Neuron (in vitro differentiated cells): ENCODE data around the gene LRRD1.
"Not testable (repeated sequence)": the region's sequence is repeated elsewhere in the genome, so short reads cannot be mapped to it uniquely, and the experiment has no call there.

Source experiments
- H2AFZ ChIP-seq: one replicate; pipeline ENCODE4 v1.6.1; 2013; ENCODE audit warnings: low read depth, mild to moderate bottlenecking, inconsistent platforms, low read length, moderate library complexity
- H3K27me3 ChIP-seq: one replicate; pipeline ENCODE4 v1.6.1; 2013; ENCODE audit warnings: low read length; ENCODE audit not compliant: insufficient read depth
- H3K36me3 ChIP-seq: one replicate; pipeline ENCODE4 v1.6.1; 2013; ENCODE audit warnings: low read length; ENCODE audit not compliant: insufficient read depth
- H3K4me1 ChIP-seq: one replicate; pipeline ENCODE4 v1.6.1; 2013; ENCODE audit warnings: low read length; ENCODE audit not compliant: insufficient read depth
- H3K4me3 ChIP-seq: 2 replicates; pipeline ENCODE4 v1.5.1; 2013; ENCODE audit warnings: mild to moderate bottlenecking, low read length, moderate library complexity
- H3K9me3 ChIP-seq: one replicate; pipeline ENCODE4 v1.6.1; 2013; ENCODE audit warnings: low read length

LRRD1 gene

GRCh38 chr7:92133737-92134270, 45.1 kb downstream of the LRRD1 start:
- Histone ChIP-seq H3K9me3 (no peaks in the 10 kb centered on the region), H3K4me3 (peak overlapping the region; percentile 70), H3K4me1 (no peaks in the 10 kb centered on the region), H3K27me3 (no peaks in the 10 kb centered on the region), H3K36me3 (peaks cover 18% of the 10 kb centered on the region), H2AFZ (peak overlapping the region; percentile 68)

- H3K36me3 ChIP-seq, result peaks cover 23% of the 10 kb centered on the region
Observed at GRCh38 chr7:92133133-92133736, 45.7 kb downstream of the LRRD1 start.

GRCh38 chr7:92131764-92132330, 47.1 kb downstream of the LRRD1 start:
- H3K9me3 ChIP-seq, result no peaks in the 10 kb centered on the region
- no peaks in the 10 kb centered on the region for H3K4me1 ChIP-seq
- H3K4me3 ChIP-seq, result peak overlapping the region; percentile 8
- H2AFZ ChIP-seq, result no peak overlapping the region
- peaks cover 37% of the 10 kb centered on the region for H3K36me3 ChIP-seq
- no peaks in the 10 kb centered on the region for H3K27me3 ChIP-seq

More at GRCh38 chr7:92133133-92133736, 45.7 kb downstream of the LRRD1 start:
- H3K4me3 ChIP-seq, result peak overlapping the region; percentile 70
- peak overlapping the region; percentile 68 for H2AFZ ChIP-seq
- no peaks in the 10 kb centered on the region for H3K4me1 ChIP-seq
- no peaks in the 10 kb centered on the region for H3K9me3 ChIP-seq
- H3K27me3 ChIP-seq, result no peaks in the 10 kb centered on the region

- Histone ChIP-seq H3K4me1 (no peaks in the 10 kb centered on the region), H3K27me3 (no peaks in the 10 kb centered on the region), H3K36me3 (peaks cover 44% of the 10 kb centered on the region), H3K9me3 (no peaks in the 10 kb centered on the region), H2AFZ (no peak overlapping the region), H3K4me3 (no peak overlapping the region)
Observed at GRCh38 chr7:92131093-92131492, 47.8 kb downstream of the LRRD1 start.

GRCh38 chr7:92121681-92122080, 57.3 kb downstream of the LRRD1 start:
- H3K36me3 ChIP-seq, result peaks cover 54% of the 10 kb centered on the region
- peaks cover 2% of the 10 kb centered on the region for H3K9me3 ChIP-seq
- H3K4me3 ChIP-seq, result no peak overlapping the region
- H2AFZ ChIP-seq, result no peak overlapping the region
- no peaks in the 10 kb centered on the region for H3K27me3 ChIP-seq
- H3K4me1 ChIP-seq, result no peaks in the 10 kb centered on the region

- Histone ChIP-seq H3K36me3 (peaks cover 58% of the 10 kb centered on the region), H3K9me3 (peaks cover 2% of the 10 kb centered on the region), H3K4me1 (no peaks in the 10 kb centered on the region), H2AFZ (no peak overlapping the region), H3K27me3 (no peaks in the 10 kb centered on the region), H3K4me3 (no peak overlapping the region)
Observed at GRCh38 chr7:92119213-92119759, 59.7 kb downstream of the LRRD1 start.

- no peaks in the 10 kb centered on the region for H3K27me3 ChIP-seq
- H3K4me1 ChIP-seq, result no peaks in the 10 kb centered on the region
- no peak overlapping the region for H2AFZ ChIP-seq
- peaks cover 44% of the 10 kb centered on the region for H3K36me3 ChIP-seq
- H3K4me3 ChIP-seq, result no peak overlapping the region
- H3K9me3 ChIP-seq, result peaks cover 2% of the 10 kb centered on the region
Observed at GRCh38 chr7:92116949-92117348, 62.0 kb downstream of the LRRD1 start.

- no peak overlapping the region for H2AFZ ChIP-seq
- no peaks in the 10 kb centered on the region for H3K4me1 ChIP-seq
- no peak overlapping the region for H3K4me3 ChIP-seq
- H3K27me3 ChIP-seq, result no peaks in the 10 kb centered on the region
- H3K36me3 ChIP-seq, result peaks cover 48% of the 10 kb centered on the region
- no peaks in the 10 kb centered on the region for H3K9me3 ChIP-seq
Observed at GRCh38 chr7:92115821-92116220, 63.1 kb downstream of the LRRD1 start.

GRCh38 chr7:92110857-92111256, 68.1 kb downstream of the LRRD1 start:
- Histone ChIP-seq H3K4me1 (no peaks in the 10 kb centered on the region), H2AFZ (no peak overlapping the region), H3K27me3 (no peaks in the 10 kb centered on the region), H3K36me3 (peaks cover 71% of the 10 kb centered on the region), H3K4me3 (no peak overlapping the region), H3K9me3 (no peaks in the 10 kb centered on the region)

- no peak overlapping the region for H3K4me3 ChIP-seq
- no peaks in the 10 kb centered on the region for H3K4me1 ChIP-seq
- no peaks in the 10 kb centered on the region for H3K27me3 ChIP-seq
- no peak overlapping the region for H2AFZ ChIP-seq
- H3K36me3 ChIP-seq, result peaks cover 62% of the 10 kb centered on the region
- no peaks in the 10 kb centered on the region for H3K9me3 ChIP-seq
Observed at GRCh38 chr7:92108821-92109220, 70.1 kb downstream of the LRRD1 start.

- not testable (repeated sequence) for H3K9me3 ChIP-seq, H3K4me1 ChIP-seq, H2AFZ ChIP-seq, H3K4me3 ChIP-seq, H3K27me3 ChIP-seq
- H3K36me3 ChIP-seq, result peaks cover 69% of the 10 kb centered on the region
Observed at GRCh38 chr7:92102862-92103261, 76.1 kb downstream of the LRRD1 start.

GRCh38 chr7:92100534-92100933, 78.4 kb downstream of the LRRD1 start:
- H3K36me3 ChIP-seq, result peaks cover 75% of the 10 kb centered on the region

GRCh38 chr7:92095380-92095779, 83.6 kb downstream of the LRRD1 start:
- no peaks in the 10 kb centered on the region for H3K27me3 ChIP-seq
- H3K4me3 ChIP-seq, result no peak overlapping the region
- peaks cover 6% of the 10 kb centered on the region for H3K9me3 ChIP-seq
- H2AFZ ChIP-seq, result no peak overlapping the region
- H3K36me3 ChIP-seq, result peaks cover 75% of the 10 kb centered on the region
- no peaks in the 10 kb centered on the region for H3K4me1 ChIP-seq

More at GRCh38 chr7:92100534-92100933, 78.4 kb downstream of the LRRD1 start:
- H2AFZ ChIP-seq, result no peak overlapping the region
- H3K4me3 ChIP-seq, result no peak overlapping the region
- H3K27me3 ChIP-seq, result no peaks in the 10 kb centered on the region
- peaks cover 3% of the 10 kb centered on the region for H3K9me3 ChIP-seq
- H3K4me1 ChIP-seq, result no peaks in the 10 kb centered on the region
